ENCODE data around the gene HOXA2.

DNA sequence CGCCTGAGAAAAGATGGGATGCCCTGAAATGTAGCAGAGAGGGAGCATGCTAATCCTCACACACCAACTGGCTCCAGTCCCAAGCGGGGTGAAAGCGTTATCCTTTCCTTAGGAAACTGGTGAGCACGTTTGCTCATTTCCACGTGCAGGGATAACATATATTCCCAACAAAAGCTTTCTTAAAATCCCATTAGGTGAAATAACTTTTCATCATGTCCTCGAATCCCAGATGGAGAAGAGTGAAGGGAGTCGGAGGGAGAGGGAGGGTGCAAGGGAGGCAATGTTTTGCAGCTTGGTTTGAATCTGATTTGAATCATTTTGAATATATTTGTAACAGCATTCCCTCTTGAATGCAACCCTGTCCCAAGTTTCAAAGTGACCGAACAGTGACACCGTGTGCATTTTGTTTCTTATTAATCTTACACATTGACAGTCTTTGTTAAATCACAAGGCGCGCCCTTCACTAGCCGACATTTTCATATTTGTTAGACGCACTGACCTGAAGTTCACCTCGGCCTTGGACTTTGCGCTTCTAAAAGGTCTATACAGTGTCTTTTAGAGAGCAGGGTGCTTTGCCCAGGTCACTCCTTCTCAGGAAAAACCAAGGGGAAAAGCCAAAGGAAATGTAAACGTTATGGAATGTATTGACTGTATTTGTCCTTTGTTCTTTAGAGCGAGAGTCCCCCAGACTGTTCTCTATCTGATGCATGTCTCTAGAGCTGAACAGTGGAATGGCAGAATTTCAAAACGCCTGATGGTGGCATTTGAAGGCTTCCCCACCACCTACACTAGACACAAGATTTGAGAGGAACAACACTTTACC, 31.1 kb upstream of the HOXA2 start:
- no peak for TF ChIP-seq POLR2AphosphoS5 (IDR thresholded peaks at IDR 0.05)
- no peak for TF ChIP-seq POLR2A (IDR thresholded peaks at IDR 0.05)
- no peak for TF ChIP-seq CTCF (IDR thresholded peaks at IDR 0.05)

Measured in suprapubic skin (tissue), 4 donors.